Uterus (tissue), 4 donors: ENCODE measurements around the gene NXN. TPM values are rescaled to one million over a fixed set of nuclear protein-coding genes. Genes with fewer than 3 reads are reported as not detected.

Experiments used
- DNase-seq, 2 donors: peaks; one replicate each; pipeline ENCODE4 v3.0.0-alpha.2; 2019 to 2020
- H3K27ac ChIP-seq, 2 donors: fragments of 200-600 bp; sonication (generic); 1 replicate in 1 of 2; 2 replicates in 1 of 2; pipeline ENCODE4 v1.5.1; 2016 to 2018
- H3K27me3 ChIP-seq, 2 donors: fragments of 200-600 bp; sonication (generic); one replicate each; pipeline ENCODE4 v1.5.1; 2018 to 2019; ENCODE audit warnings: control low read depth in 1 of 2
- H3K36me3 ChIP-seq, 2 donors: fragments of 200-600 bp; sonication (generic); one replicate each; pipeline ENCODE4 v1.5.1; 2019; ENCODE audit warnings: control low read depth in 1 of 2
- H3K4me1 ChIP-seq, 2 donors: fragments of 200-600 bp; sonication (generic); one replicate each; pipeline ENCODE4 v1.5.1; 2018 to 2019; ENCODE audit warnings: control low read depth in 1 of 2
- H3K4me3 ChIP-seq, 2 donors: fragments of 200-600 bp; sonication (generic); 1 replicate in 1 of 2; 2 replicates in 1 of 2; pipeline ENCODE4 v1.5.1; 2018 to 2019; ENCODE audit warnings: mild to moderate bottlenecking in 1 of 2
- H3K9me3 ChIP-seq, 2 donors: fragments of 200-600 bp; sonication (generic); one replicate each; pipeline ENCODE4 v1.5.1; 2019; ENCODE audit warnings: control low read depth in 1 of 2
- POLR2A ChIP-seq, 2 donors: fragments of 450-650 bp; IDR thresholded peaks; one replicate each; pipeline ENCODE4 v1.6.1; 2016; ENCODE audit warnings: antibody characterized with exemption in 2 of 2, mild to moderate bottlenecking in 1 of 2, moderate library complexity in 1 of 2
- intact Hi-C: fragments of 100-400 bp; cut with DNase I; formaldehyde crosslinking; loops from one replicate; pipeline ENCODE4 v1.15.1; 2023; ENCODE audit warnings: low total_unique reads
- total RNA-seq, 4 donors: library from RNA; depleted of rRNA in 3 of 4; stranded (reverse); fragments of >200 nt in 3 of 4; gene quantifications; one replicate each; pipeline versions ENCODE4 v1.1.0 to v1.2.4, GENCODE V29; 2014 to 2023
- TF ChIP-seq, protein P1 (sequence below), 4 experiments: fragments of 200-600 bp in 2 of 4; fragments of 450-650 bp in 2 of 4; sonication (generic) in 2 of 4; IDR thresholded peaks; one replicate each; pipeline ENCODE4 v1.5.1; 2016 to 2019; ENCODE audit warnings: antibody characterized with exemption in 4 of 4, mild to moderate bottlenecking in 2 of 4, moderate library complexity in 1 of 4
- donor health status: DM: yes; HTN: yes; CAD: no.

Gene NXN
- total RNA-seq, 4 donors from 2014 or later: 6.5 to 99.0 (median 49.9) TPM

DNA sequence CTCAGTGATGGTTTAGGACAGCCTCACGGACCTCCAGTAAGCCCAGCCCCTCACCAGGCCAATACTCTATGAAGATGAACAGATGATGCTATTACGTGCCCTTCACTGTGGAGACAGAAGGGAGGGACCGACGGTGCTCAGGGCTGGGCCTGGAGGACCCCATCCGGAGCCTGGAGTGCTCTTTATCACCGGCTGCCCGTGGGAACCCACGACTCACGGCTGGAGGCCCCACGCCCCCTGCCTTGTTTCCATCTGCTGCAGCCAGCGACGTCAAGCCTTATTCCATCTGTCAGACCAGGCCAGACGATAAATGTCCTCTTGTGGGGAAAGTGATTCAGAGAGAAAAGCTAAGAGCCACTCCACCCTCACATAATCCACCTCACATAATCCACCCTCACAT lies 13.4 kb upstream of the NXN start:
- H3K4me3 ChIP-seq: no peak overlapping the region
- intact Hi-C loops: no loop called here
- no peaks in the 10 kb centered on the region for H3K27me3 ChIP-seq
- H3K27ac ChIP-seq: no peak overlapping the region
- no peaks in the 10 kb centered on the region for H3K36me3 ChIP-seq
- H3K4me1 ChIP-seq: peaks cover 4 to 6% of the 10 kb centered on the region in 2 donors
- no peaks in the 10 kb centered on the region for H3K9me3 ChIP-seq
- TF ChIP-seq POLR2A (IDR thresholded peaks at IDR 0.05): no peak
- TF ChIP-seq, protein P1, sequence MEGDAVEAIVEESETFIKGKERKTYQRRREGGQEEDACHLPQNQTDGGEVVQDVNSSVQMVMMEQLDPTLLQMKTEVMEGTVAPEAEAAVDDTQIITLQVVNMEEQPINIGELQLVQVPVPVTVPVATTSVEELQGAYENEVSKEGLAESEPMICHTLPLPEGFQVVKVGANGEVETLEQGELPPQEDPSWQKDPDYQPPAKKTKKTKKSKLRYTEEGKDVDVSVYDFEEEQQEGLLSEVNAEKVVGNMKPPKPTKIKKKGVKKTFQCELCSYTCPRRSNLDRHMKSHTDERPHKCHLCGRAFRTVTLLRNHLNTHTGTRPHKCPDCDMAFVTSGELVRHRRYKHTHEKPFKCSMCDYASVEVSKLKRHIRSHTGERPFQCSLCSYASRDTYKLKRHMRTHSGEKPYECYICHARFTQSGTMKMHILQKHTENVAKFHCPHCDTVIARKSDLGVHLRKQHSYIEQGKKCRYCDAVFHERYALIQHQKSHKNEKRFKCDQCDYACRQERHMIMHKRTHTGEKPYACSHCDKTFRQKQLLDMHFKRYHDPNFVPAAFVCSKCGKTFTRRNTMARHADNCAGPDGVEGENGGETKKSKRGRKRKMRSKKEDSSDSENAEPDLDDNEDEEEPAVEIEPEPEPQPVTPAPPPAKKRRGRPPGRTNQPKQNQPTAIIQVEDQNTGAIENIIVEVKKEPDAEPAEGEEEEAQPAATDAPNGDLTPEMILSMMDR (IDR thresholded peaks at IDR 0.05): no peak
- no peak for DNase-seq

DNA sequence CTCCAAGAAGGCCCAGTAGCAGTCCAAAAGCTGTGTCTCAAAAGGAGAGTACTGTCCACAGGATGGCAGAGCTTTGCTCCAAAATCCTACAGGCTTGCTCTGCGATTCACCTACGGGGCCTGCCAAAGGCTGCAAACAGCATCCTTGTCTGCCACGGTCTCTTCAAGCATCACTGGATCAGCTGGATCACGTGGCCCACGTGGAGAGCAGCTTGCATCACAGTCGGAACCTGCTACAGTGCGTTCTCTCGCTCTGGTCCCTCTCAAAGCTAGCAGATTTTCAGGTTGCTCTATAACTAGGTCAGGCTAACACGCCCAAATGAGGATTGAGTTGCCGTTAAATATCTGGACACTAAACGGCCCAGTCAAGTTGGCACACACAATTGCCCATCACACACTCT lies 9.0 kb upstream of the NXN start:
- Histone ChIP-seq H3K4me3 (no peak overlapping the region), H3K36me3 (no peaks in the 10 kb centered on the region), H3K27me3 (no peaks in the 10 kb centered on the region), H3K9me3 (no peaks in the 10 kb centered on the region), H3K27ac (no peak overlapping the region), H3K4me1 (no peaks in the 10 kb centered on the region)
- intact Hi-C loops: no loop called here
- no peak for DNase-seq
- no peak for TF ChIP-seq POLR2A (IDR thresholded peaks at IDR 0.05)
- TF ChIP-seq, protein P1 (IDR thresholded peaks at IDR 0.05): no peak

DNA sequence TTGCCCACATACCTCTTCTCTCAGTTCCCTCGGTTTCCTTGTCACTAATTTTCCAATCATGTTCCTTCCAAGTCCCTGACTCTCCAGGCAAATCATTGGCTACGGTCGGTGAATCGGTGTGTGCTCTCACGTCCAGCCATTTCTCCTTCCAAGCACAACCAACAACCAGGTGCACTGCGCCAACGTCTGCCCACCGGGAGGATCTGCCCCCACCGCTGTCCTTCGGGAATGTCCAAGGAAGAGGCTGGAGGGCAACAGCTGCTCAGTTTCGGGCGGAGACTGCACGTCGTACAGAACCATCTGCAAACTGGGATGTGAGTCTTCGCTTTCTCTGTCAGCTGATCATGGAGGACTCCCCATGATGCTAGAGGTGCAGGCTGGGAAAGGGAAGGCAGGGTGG lies 8.4 kb upstream of the NXN start:
- Histone ChIP-seq H3K9me3 (no peaks in the 10 kb centered on the region), H3K27ac (no peak overlapping the region), H3K4me3 (no peak overlapping the region), H3K4me1 (no peaks in the 10 kb centered on the region), H3K27me3 (no peaks in the 10 kb centered on the region), H3K36me3 (no peaks in the 10 kb centered on the region)
- intact Hi-C loops: no loop called here
- no peak for DNase-seq
- TF ChIP-seq, protein P1 (IDR thresholded peaks at IDR 0.05): no peak
- no peak for TF ChIP-seq POLR2A (IDR thresholded peaks at IDR 0.05)

DNA sequence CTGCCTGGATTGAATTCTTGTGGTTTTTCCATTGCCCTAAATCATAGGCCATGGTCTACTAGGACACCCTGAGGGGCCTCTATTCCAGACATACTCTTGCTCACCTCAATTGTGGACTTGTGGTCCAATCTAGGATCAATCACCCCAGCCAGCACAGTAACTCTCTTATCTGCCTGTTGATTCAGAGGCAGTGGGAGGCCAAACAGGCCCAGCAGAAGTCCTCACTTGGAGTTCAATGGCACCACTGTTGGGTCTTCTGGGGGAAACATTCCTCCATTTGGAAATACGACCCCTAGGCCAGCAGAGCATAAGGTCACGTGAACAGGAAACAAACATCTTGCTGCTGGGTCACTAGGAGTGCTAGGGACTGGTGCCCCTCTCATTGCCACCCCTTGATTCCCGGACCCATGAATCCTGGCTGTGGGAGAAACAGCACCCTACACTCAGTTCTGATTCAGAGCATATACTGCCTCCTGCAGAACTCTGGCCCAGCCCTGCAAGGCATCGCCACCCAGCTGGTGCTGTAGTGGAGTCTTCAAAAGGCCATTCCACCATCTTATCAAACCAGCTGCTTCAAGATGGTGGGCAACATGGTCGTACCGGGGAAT lies 6.8 kb upstream of the NXN start:
- DNase-seq: no peak
- TF ChIP-seq, protein P1 (IDR thresholded peaks at IDR 0.05): no peak
- TF ChIP-seq POLR2A (IDR thresholded peaks at IDR 0.05): no peak

DNA sequence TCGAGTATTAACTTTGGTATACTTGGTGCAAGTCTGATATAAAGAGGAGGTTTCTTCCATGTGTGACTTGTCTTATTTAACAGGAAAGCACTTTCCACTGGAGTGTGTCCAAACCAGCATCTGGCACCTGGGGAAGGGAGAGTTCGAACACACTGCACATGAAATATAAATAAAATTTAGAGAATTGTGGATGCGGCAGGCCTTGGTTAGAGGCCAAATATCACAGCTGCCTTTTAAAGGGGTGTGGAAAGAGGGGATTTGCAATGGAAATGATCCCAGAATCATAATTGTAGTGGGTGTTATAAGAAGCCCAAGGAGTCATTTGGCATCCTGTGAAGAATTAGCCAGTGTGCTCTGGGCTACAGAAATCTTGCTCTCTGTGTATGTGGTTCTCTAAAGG lies 4.3 kb upstream of the NXN start:
- TF ChIP-seq, protein P1 (IDR thresholded peaks at IDR 0.05): no peak
- TF ChIP-seq POLR2A (IDR thresholded peaks at IDR 0.05): no peak
- no peaks in the 10 kb centered on the region for H3K36me3 ChIP-seq
- DNase-seq: no peak
- H3K4me3 ChIP-seq: no peak overlapping the region
- no peaks in the 10 kb centered on the region for H3K27me3 ChIP-seq
- H3K4me1 ChIP-seq: no peaks in the 10 kb centered on the region
- no peak overlapping the region for H3K27ac ChIP-seq
- H3K9me3 ChIP-seq: no peaks in the 10 kb centered on the region
- intact Hi-C loops: loop anchor here (5.0 kb wide), 1 partner anchor 192 kb away; no protein-coding TSS in a partner anchor

More for the DNA sequence above, 6.8 kb upstream of the NXN start:
- intact Hi-C loops: no loop called here
- no peaks in the 10 kb centered on the region for H3K27me3 ChIP-seq
- no peaks in the 10 kb centered on the region for H3K4me1 ChIP-seq
- H3K4me3 ChIP-seq: no peak overlapping the region
- H3K9me3 ChIP-seq: no peaks in the 10 kb centered on the region
- no peak overlapping the region for H3K27ac ChIP-seq
- no peaks in the 10 kb centered on the region for H3K36me3 ChIP-seq
